ENCODE results near the gene IFTAP. TPM values are rescaled to one million over a fixed set of nuclear protein-coding genes. Genes with fewer than 3 reads are reported as not detected.
A peak's percentile ranks its signal among the peaks of the same experiment; 100 is the strongest.

The IFTAP gene
- total RNA-seq, 1 donor from 2014 or later = 17.3 TPM

GRCh38 chr11:36622431-36623136 lies 28.3 kb downstream of the IFTAP start:
- Histone ChIP-seq H4K20me1 (ENCODE audit: insufficient read depth, low read length) (no peaks in the 10 kb centered on the region), H3K36me3 (ENCODE audit: insufficient read depth, low read length) (no peaks in the 10 kb centered on the region), H3K4me1 (ENCODE audit: insufficient read depth, low read length) (no peaks in the 10 kb centered on the region), H3K9me3 (ENCODE audit: insufficient read depth, low read depth, low read length) (no peaks in the 10 kb centered on the region), H3K79me2 (ENCODE audit: insufficient read depth, low read length) (no peaks in the 10 kb centered on the region), H3K4me3 (ENCODE audit: insufficient read depth, low read depth, low read length) (no peak overlapping the region), H3K4me2 (ENCODE audit: low read length) (no peak overlapping the region), H2AFZ (ENCODE audit: low read depth, low read length) (no peak overlapping the region), H3K27ac (ENCODE audit: low read depth, low read length) (no peak overlapping the region), H3K27me3 (ENCODE audit: insufficient read depth, low read length) (no peaks in the 10 kb centered on the region), H3K9ac (ENCODE audit: low read length) (no peak overlapping the region)
- Mint-ChIP-seq H3K27ac (ENCODE audit: unreplicated experiment) (no peak overlapping the region), H3K4me3 (ENCODE audit: unreplicated experiment) (no peak overlapping the region), H3K9me3 (ENCODE audit: unreplicated experiment) (no peaks in the 10 kb centered on the region), H3K36me3 (ENCODE audit: low read depth, unreplicated experiment) (no peaks in the 10 kb centered on the region), H3K27me3 (ENCODE audit: low read depth, unreplicated experiment) (no peaks in the 10 kb centered on the region), H3K4me1 (ENCODE audit: low read depth, unreplicated experiment) (no peaks in the 10 kb centered on the region)
- DNase-seq (ENCODE audit: low read depth) = peak; percentile 52
- no peak for TF ChIP-seq EZH2 (IDR thresholded peaks at IDR 0.05; ENCODE audit: insufficient read depth, low read length)
- peak; percentile 51 for TF ChIP-seq CTCF (IDR thresholded peaks at IDR 0.05; ENCODE audit: insufficient read depth, low read depth, low read length)
- FAIRE-seq = no peak

GRCh38 chr11:36623494-36623893 lies 29.2 kb downstream of the IFTAP start:
- H3K27me3 Mint-ChIP-seq (ENCODE audit: low read depth, unreplicated experiment) = no peaks in the 10 kb centered on the region
- DNase-seq (ENCODE audit: low read depth) (no peak), FAIRE-seq (no peak)
- no peaks in the 10 kb centered on the region for H3K27me3 ChIP-seq (ENCODE audit: insufficient read depth, low read length)
- H4K20me1 ChIP-seq (ENCODE audit: insufficient read depth, low read length) = no peaks in the 10 kb centered on the region
- no peaks in the 10 kb centered on the region for H3K4me1 ChIP-seq (ENCODE audit: insufficient read depth, low read length)
- no peaks in the 10 kb centered on the region for H3K9me3 ChIP-seq (ENCODE audit: insufficient read depth, low read depth, low read length)
- H3K9me3 Mint-ChIP-seq (ENCODE audit: unreplicated experiment) = no peaks in the 10 kb centered on the region
- no peak overlapping the region for H2AFZ ChIP-seq (ENCODE audit: low read depth, low read length)
- no peak overlapping the region for H3K27ac ChIP-seq (ENCODE audit: low read depth, low read length)
- no peak overlapping the region for H3K4me3 Mint-ChIP-seq (ENCODE audit: unreplicated experiment)
- no peak overlapping the region for H3K9ac ChIP-seq (ENCODE audit: low read length)
- TF ChIP-seq CTCF (IDR thresholded peaks at IDR 0.05; ENCODE audit: insufficient read depth, low read depth, low read length) (no peak), EZH2 (IDR thresholded peaks at IDR 0.05; ENCODE audit: insufficient read depth, low read length) (no peak)
- no peak overlapping the region for H3K4me2 ChIP-seq (ENCODE audit: low read length)
- no peaks in the 10 kb centered on the region for H3K36me3 ChIP-seq (ENCODE audit: insufficient read depth, low read length)
- H3K4me1 Mint-ChIP-seq (ENCODE audit: low read depth, unreplicated experiment) = no peaks in the 10 kb centered on the region
- H3K36me3 Mint-ChIP-seq (ENCODE audit: low read depth, unreplicated experiment) = no peaks in the 10 kb centered on the region
- H3K27ac Mint-ChIP-seq (ENCODE audit: unreplicated experiment) = no peak overlapping the region
- H3K79me2 ChIP-seq (ENCODE audit: insufficient read depth, low read length) = no peaks in the 10 kb centered on the region
- no peak overlapping the region for H3K4me3 ChIP-seq (ENCODE audit: insufficient read depth, low read depth, low read length)

- no peaks in the 10 kb centered on the region for H4K20me1 ChIP-seq (ENCODE audit: insufficient read depth, low read length)
- no peaks in the 10 kb centered on the region for H3K27me3 ChIP-seq (ENCODE audit: insufficient read depth, low read length)
- no peak overlapping the region for H3K9ac ChIP-seq (ENCODE audit: low read length)
- no peak overlapping the region for H3K27ac ChIP-seq (ENCODE audit: low read depth, low read length)
- DNase-seq (ENCODE audit: low read depth) = no peak
- no peaks in the 10 kb centered on the region for H3K4me1 ChIP-seq (ENCODE audit: insufficient read depth, low read length)
- Mint-ChIP-seq H3K9me3 (ENCODE audit: unreplicated experiment) (no peaks in the 10 kb centered on the region), H3K27ac (ENCODE audit: unreplicated experiment) (no peak overlapping the region), H3K36me3 (ENCODE audit: low read depth, unreplicated experiment) (no peaks in the 10 kb centered on the region), H3K27me3 (ENCODE audit: low read depth, unreplicated experiment) (no peaks in the 10 kb centered on the region), H3K4me3 (ENCODE audit: unreplicated experiment) (no peak overlapping the region), H3K4me1 (ENCODE audit: low read depth, unreplicated experiment) (no peaks in the 10 kb centered on the region)
- no peak for TF ChIP-seq EZH2 (IDR thresholded peaks at IDR 0.05; ENCODE audit: insufficient read depth, low read length)
- TF ChIP-seq CTCF (IDR thresholded peaks at IDR 0.05; ENCODE audit: insufficient read depth, low read depth, low read length) = no peak
- H3K4me2 ChIP-seq (ENCODE audit: low read length) = no peak overlapping the region
- no peaks in the 10 kb centered on the region for H3K79me2 ChIP-seq (ENCODE audit: insufficient read depth, low read length)
- H2AFZ ChIP-seq (ENCODE audit: low read depth, low read length) = no peak overlapping the region
- no peaks in the 10 kb centered on the region for H3K9me3 ChIP-seq (ENCODE audit: insufficient read depth, low read depth, low read length)
- FAIRE-seq = no peak
- no peak overlapping the region for H3K4me3 ChIP-seq (ENCODE audit: insufficient read depth, low read depth, low read length)
- no peaks in the 10 kb centered on the region for H3K36me3 ChIP-seq (ENCODE audit: insufficient read depth, low read length)
Measured at GRCh38 chr11:36627006-36627405, 32.7 kb downstream of the IFTAP start.

Measured in astrocyte (in vitro differentiated cells and primary cell).